ENCODE results near the gene OXTR. TPM values are rescaled to one million over a fixed set of nuclear protein-coding genes. Genes with fewer than 3 reads are reported as not detected.

The OXTR gene
- polyA plus RNA-seq, 1 donor from 2014 or later, result 1.7 TPM

GRCh38 chr3:8736436-8736835, 33.0 kb downstream of the OXTR start:
- H3K4me3 ChIP-seq (ENCODE audit: low read length), result no peak overlapping the region
- no peaks in the 10 kb centered on the region for H3K27me3 ChIP-seq (ENCODE audit: insufficient read depth, low read depth, low read length)
- H3K27ac ChIP-seq (ENCODE audit: low read length), result no peak overlapping the region
- H3K36me3 ChIP-seq (ENCODE audit: insufficient read depth, low read length), result no peaks in the 10 kb centered on the region
- no peak for TF ChIP-seq CTCF (IDR thresholded peaks at IDR 0.05; ENCODE audit: poor library complexity, severe bottlenecking)
- no peak for TF ChIP-seq EP300 (conservative IDR thresholded peaks at IDR 0.05; ENCODE audit: poor library complexity, severe bottlenecking)
- no peak for TF ChIP-seq POLR2AphosphoS5 (IDR thresholded peaks at IDR 0.05)
- TF ChIP-seq EZH2 (IDR thresholded peaks at IDR 0.05; ENCODE audit: borderline replicate concordance, insufficient read depth, low read length, poor library complexity, severe bottlenecking), result no peak
- no peak for TF ChIP-seq TAF1 (IDR thresholded peaks at IDR 0.05; ENCODE audit: low read depth)
- no peak for TF ChIP-seq SMC3 (conservative IDR thresholded peaks at IDR 0.05; ENCODE audit: poor library complexity)
- TF ChIP-seq REST (IDR thresholded peaks at IDR 0.05; ENCODE audit: borderline replicate concordance), result no peak
- TF ChIP-seq MXI1 (conservative IDR thresholded peaks at IDR 0.05; ENCODE audit: poor library complexity, severe bottlenecking), result no peak
- no peak for TF ChIP-seq RAD21 (conservative IDR thresholded peaks at IDR 0.05)
- H3K9ac ChIP-seq (ENCODE audit: low read length), result no peak overlapping the region
- no peaks in the 10 kb centered on the region for H4K20me1 ChIP-seq (ENCODE audit: insufficient read depth)
- H3K9me3 ChIP-seq (ENCODE audit: low read length), result no peaks in the 10 kb centered on the region
- no peaks in the 10 kb centered on the region for H3F3A ChIP-seq (ENCODE audit: insufficient read depth, low read length, poor library complexity, severe bottlenecking)
- no peak overlapping the region for H2AFZ ChIP-seq (ENCODE audit: low read depth, low read length)
- no peaks in the 10 kb centered on the region for H3K79me2 ChIP-seq (replicated peaks; ENCODE audit: insufficient read depth, low read length)
- H3K9me2 ChIP-seq (ENCODE audit: insufficient read depth, low read length), result no peaks in the 10 kb centered on the region
- no peak overlapping the region for H3K4me2 ChIP-seq (ENCODE audit: low read length)

- H2AFZ ChIP-seq (ENCODE audit: low read depth, low read length), result no peak overlapping the region
Measured at GRCh38 chr3:8734908-8735307, 34.5 kb downstream of the OXTR start.

More at GRCh38 chr3:8734908-8735307, 34.5 kb downstream of the OXTR start:
- Histone ChIP-seq H3K9me2 (ENCODE audit: insufficient read depth, low read length) (no peaks in the 10 kb centered on the region), H3K4me3 (ENCODE audit: low read length) (no peak overlapping the region), H3K9me3 (ENCODE audit: low read length) (no peaks in the 10 kb centered on the region), H3K27ac (ENCODE audit: low read length) (no peak overlapping the region), H3K36me3 (ENCODE audit: insufficient read depth, low read length) (no peaks in the 10 kb centered on the region), H3K9ac (ENCODE audit: low read length) (no peak overlapping the region), H4K20me1 (ENCODE audit: insufficient read depth) (no peaks in the 10 kb centered on the region), H3F3A (ENCODE audit: insufficient read depth, low read length, poor library complexity, severe bottlenecking) (no peaks in the 10 kb centered on the region), H3K27me3 (ENCODE audit: insufficient read depth, low read depth, low read length) (no peaks in the 10 kb centered on the region), H3K4me2 (ENCODE audit: low read length) (no peak overlapping the region), H3K79me2 (replicated peaks; ENCODE audit: insufficient read depth, low read length) (no peaks in the 10 kb centered on the region)
- no peak for TF ChIP-seq POLR2AphosphoS5 (IDR thresholded peaks at IDR 0.05)
- no peak for TF ChIP-seq SMC3 (conservative IDR thresholded peaks at IDR 0.05; ENCODE audit: poor library complexity)
- TF ChIP-seq EP300 (conservative IDR thresholded peaks at IDR 0.05; ENCODE audit: poor library complexity, severe bottlenecking), result no peak
- no peak for TF ChIP-seq RAD21 (conservative IDR thresholded peaks at IDR 0.05)
- no peak for TF ChIP-seq CTCF (IDR thresholded peaks at IDR 0.05; ENCODE audit: poor library complexity, severe bottlenecking)
- no peak for TF ChIP-seq REST (IDR thresholded peaks at IDR 0.05; ENCODE audit: borderline replicate concordance)
- TF ChIP-seq EZH2 (IDR thresholded peaks at IDR 0.05; ENCODE audit: borderline replicate concordance, insufficient read depth, low read length, poor library complexity, severe bottlenecking), result no peak
- no peak for TF ChIP-seq MXI1 (conservative IDR thresholded peaks at IDR 0.05; ENCODE audit: poor library complexity, severe bottlenecking)
- no peak for TF ChIP-seq TAF1 (IDR thresholded peaks at IDR 0.05; ENCODE audit: low read depth)
